OCI-LY7 (cell line): ENCODE results near the gene MTF1.
"Not testable (repeated sequence)": the region's sequence is repeated elsewhere in the genome, so short reads cannot be mapped to it uniquely, and the experiment has no call there.

Source experiments
- CTCF ChIP-seq: fragments of 200-600 bp; sonication (generic); conservative IDR thresholded peaks from 2 replicates; pipeline ENCODE4 v1.5.1; 2014; ENCODE audit warnings: mild to moderate bottlenecking, antibody characterized with exemption, low read length, moderate library complexity, mixed read lengths
- EZH2phosphoT487 ChIP-seq: fragments of 200-600 bp; sonication (generic); IDR thresholded peaks from 2 replicates; pipeline ENCODE4 v1.6.1; 2018; ENCODE audit warnings: low read depth, borderline replicate concordance, mild to moderate bottlenecking, mixed run types, antibody characterized with exemption, low read length, moderate library complexity, mixed read lengths

GRCh38 chr1:37907416-37908125, 48.2 kb upstream of the MTF1 start:
- not testable (repeated sequence) for TF ChIP-seq CTCF, EZH2phosphoT487
